Muscle of back (tissue), 13 donors: ENCODE measurements around the gene GTF2A1. TPM values are rescaled to one million over a fixed set of nuclear protein-coding genes. Genes with fewer than 3 reads are reported as not detected.
A peak's percentile ranks its signal among the peaks of the same experiment; 100 is the strongest.
"Not testable (repeated sequence)": the region's sequence is repeated elsewhere in the genome, so short reads cannot be mapped to it uniquely, and the experiment has no call there.

Source experiments
- DNase-seq, 3 donors: peaks; one replicate each; pipeline versions ENCODE4 v3.0.0 to v3.0.0-alpha.2; 2013
- long read RNA-seq, 9 donors: transcript quantifications; one replicate each; lab custom pipeline, GENCODE V29; 2026
- polyA plus RNA-seq, 10 donors: library from polyadenylated mRNA; unstranded; fragments of 120-200 nt; gene quantifications; one replicate each; pipeline ENCODE4 v1.2.1, GENCODE V29; 2013; ENCODE audit not compliant: insufficient read length in 10 of 10

Gene GTF2A1
- polyA plus RNA-seq: 10 to 100 TPM; 13.9 to 23.3 (median 19.2) TPM
- long read RNA-seq, donor 1, full-length matches to known transcripts: 1 of 58 reads
- long read RNA-seq, donor 1, partial matches to known transcripts: 57 of 58 reads
- long read RNA-seq, donor 1, other reads (novel, unspliced or antisense): 0 of 58 reads
- long read RNA-seq, donor 2, full-length matches to known transcripts: 2 of 41 reads
- long read RNA-seq, donor 2, partial matches to known transcripts: 39 of 41 reads
- long read RNA-seq, donor 2, other reads (novel, unspliced or antisense): 0 of 41 reads
- long read RNA-seq, donor 3: 0 reads
- long read RNA-seq, donor 4, full-length matches to known transcripts: 8 of 53 reads
- long read RNA-seq, donor 4, partial matches to known transcripts: 45 of 53 reads
- long read RNA-seq, donor 4, other reads (novel, unspliced or antisense): 0 of 53 reads
- long read RNA-seq, donor 5, partial matches to known transcripts: 53 of 53 reads
- long read RNA-seq, donor 5, other reads (novel, unspliced or antisense): 0 of 53 reads
- long read RNA-seq, donor 6, full-length matches to known transcripts: 6 of 81 reads
- long read RNA-seq, donor 6, partial matches to known transcripts: 75 of 81 reads
- long read RNA-seq, donor 6, other reads (novel, unspliced or antisense): 0 of 81 reads
- long read RNA-seq, donor 7, full-length matches to known transcripts: 2 of 69 reads
- long read RNA-seq, donor 7, partial matches to known transcripts: 67 of 69 reads
- long read RNA-seq, donor 7, other reads (novel, unspliced or antisense): 0 of 69 reads
- long read RNA-seq, donor 8, full-length matches to known transcripts: 3 of 71 reads
- long read RNA-seq, donor 8, partial matches to known transcripts: 68 of 71 reads
- long read RNA-seq, donor 8, other reads (novel, unspliced or antisense): 0 of 71 reads
- long read RNA-seq, donor 9: 0 reads

- DNase-seq: peak; percentile 97 to 99 (median 98)
Observed at GRCh38 chr14:81220830-81221578, at the start of gene GTF2A1. Gene GTF2A1 (minus strand): TSS chr14:81220959. CDS start chr14:81220518, 441 bp downstream.

GRCh38 chr14:81269979-81270375 is 49.2 kb upstream of the GTF2A1 start:
- no peak for DNase-seq

- DNase-seq: peak; percentile 61 to 81 (median 66)
Observed at GRCh38 chr14:81269100-81269978, 48.6 kb upstream of the GTF2A1 start.

- no peak for DNase-seq
Observed at GRCh38 chr14:81268016-81268416, 47.3 kb upstream of the GTF2A1 start.

GRCh38 chr14:81265636-81266169 is 44.9 kb upstream of the GTF2A1 start:
- no peak for DNase-seq

- DNase-seq: no peak
Observed at GRCh38 chr14:81264671-81265070, 43.9 kb upstream of the GTF2A1 start.

- no peak for DNase-seq
Observed at GRCh38 chr14:81263777-81264410, 43.1 kb upstream of the GTF2A1 start.

GRCh38 chr14:81261176-81261575 is 40.4 kb upstream of the GTF2A1 start:
- peak; percentile 9 to 65 (median 24) for DNase-seq

- no peak for DNase-seq
Observed at GRCh38 chr14:81260732-81261131, 40.0 kb upstream of the GTF2A1 start.

GRCh38 chr14:81256289-81256960 is 35.7 kb upstream of the GTF2A1 start:
- DNase-seq: no peak

GRCh38 chr14:81252278-81252677 is 31.5 kb upstream of the GTF2A1 start:
- DNase-seq: no peak

GRCh38 chr14:81247271-81247766 is 26.6 kb upstream of the GTF2A1 start:
- DNase-seq: no peak

GRCh38 chr14:81246461-81247270 is 25.9 kb upstream of the GTF2A1 start:
- DNase-seq: peak in 1 of 3 donors; percentile 25

- no peak for DNase-seq
Observed at GRCh38 chr14:81245771-81246170, 25.0 kb upstream of the GTF2A1 start.

- DNase-seq: not testable (repeated sequence)
Observed at GRCh38 chr14:81244431-81244830, 23.7 kb upstream of the GTF2A1 start.

- DNase-seq: no peak
Observed at GRCh38 chr14:81243499-81243898, 22.7 kb upstream of the GTF2A1 start.

- not testable (repeated sequence) for DNase-seq
Observed at GRCh38 chr14:81236849-81237248, 16.1 kb upstream of the GTF2A1 start.

- no peak for DNase-seq
Observed at GRCh38 chr14:81236138-81236537, 15.4 kb upstream of the GTF2A1 start.
